ENCODE data around the gene WASHC1.
"Not testable (repeated sequence)": the region's sequence is repeated elsewhere in the genome, so short reads cannot be mapped to it uniquely, and the experiment has no call there.

The WASHC1 gene

DNA sequence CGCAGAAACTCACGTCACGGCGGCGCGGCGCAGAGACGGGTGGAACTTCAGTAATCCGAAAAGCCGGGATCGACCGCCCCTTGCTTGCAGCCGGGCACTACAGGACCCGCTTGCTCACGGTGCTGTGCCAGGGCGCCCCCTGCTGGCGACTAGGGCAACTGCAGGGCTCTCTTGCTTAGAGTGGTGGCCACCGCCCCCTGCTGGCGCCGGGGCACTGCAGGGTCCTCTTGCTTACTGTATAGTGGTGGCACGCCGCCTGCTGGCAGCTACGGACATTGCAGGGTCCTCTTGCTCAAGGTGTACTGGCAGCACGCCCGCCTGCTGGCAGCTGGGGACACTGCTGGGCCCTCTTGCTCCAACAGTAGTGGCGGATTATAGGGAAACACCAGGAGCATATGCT is 18.1 kb downstream of the WASHC1 start:
- DNase-seq = peak; percentile 83

DNA sequence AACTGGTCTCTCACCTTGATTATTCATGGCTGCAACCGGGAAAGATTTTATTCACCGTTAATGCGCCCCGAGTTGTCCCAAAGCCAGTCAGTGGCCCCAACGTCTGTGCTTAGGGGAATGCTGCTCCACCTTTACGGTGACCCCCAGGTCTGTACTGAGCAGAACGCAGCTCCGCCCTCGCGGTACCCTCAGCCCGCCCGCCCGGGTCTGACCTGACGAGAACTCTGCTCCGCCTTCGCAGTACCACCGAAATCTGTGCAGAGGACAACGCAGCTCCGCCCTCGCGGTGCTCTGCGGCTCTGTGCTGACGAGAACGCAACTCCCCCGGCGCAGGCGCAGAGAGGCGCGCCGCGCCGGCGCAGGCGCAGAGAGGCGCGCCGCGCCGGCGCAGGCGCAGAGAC is 18.6 kb downstream of the WASHC1 start:
- DNase-seq = not testable (repeated sequence)

DNA sequence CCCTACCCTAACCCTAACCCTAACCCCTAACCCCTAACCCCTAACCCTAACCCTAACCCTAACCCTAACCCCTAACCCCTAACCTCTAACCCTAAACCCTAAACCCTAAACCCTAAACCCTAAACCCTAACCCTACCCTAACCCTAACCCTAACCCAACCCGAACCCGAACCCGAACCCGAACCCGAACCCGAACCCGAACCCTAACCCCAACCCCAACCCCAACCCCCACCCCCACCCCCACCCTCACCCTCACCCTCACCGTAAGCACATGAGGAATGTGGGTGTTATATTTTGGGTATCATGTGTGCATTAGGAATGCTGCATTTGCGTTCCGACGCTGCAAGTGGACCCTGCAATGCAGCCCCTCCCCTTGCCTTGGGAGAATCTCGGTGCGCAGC is 19.0 kb downstream of the WASHC1 start:
- DNase-seq = not testable (repeated sequence)

Measured in activated CD4-positive, CD25-positive, alpha-beta regulatory T cell treated with anti-CD3 and anti-CD28 coated beads, Interleukin-2, amount 50 U/mL, for 72 hours (primary cell).